WTC11 (cell line): Measurements from ENCODE around the gene KLC4. TPM values are rescaled to one million over a fixed set of nuclear protein-coding genes. Genes with fewer than 3 reads are reported as not detected.
A peak's percentile ranks its signal among the peaks of the same experiment; 100 is the strongest.

Experiments used
- ATAC-seq: fragments of 200-7000 bp; cut with Tn5 transposase; 2 replicates; pipeline ENCODE4 v1.10.0; 2021; ENCODE audit warnings: mild to moderate bottlenecking, moderate library complexity
- CTCF ChIA-PET: fragments of 300-600 bp; sonication (Branson Sonifier 250); formaldehyde crosslinking; loops from one replicate; lab custom pipeline; 2021; ENCODE audit warnings: antibody characterized with exemption; lab: Charles Lee
- POLR2A ChIA-PET: fragments of 350-600 bp; sonication (Branson Sonifier 250); formaldehyde crosslinking; loops from one replicate; lab custom pipeline; 2021; ENCODE audit warnings: antibody characterized with exemption; lab: Charles Lee
- DNase-seq: peaks from one replicate; pipeline ENCODE4 v3.0.0; 2021; ENCODE audit warnings: low spot score
- H3K27ac Mint-ChIP-seq: 2 replicates; pipeline ENCODE4 v1.8.0; 2021; ENCODE audit warnings: mixed read lengths
- H3K27me3 Mint-ChIP-seq: 2 replicates; pipeline ENCODE4 v1.8.0; 2021; ENCODE audit warnings: low read depth, mild to moderate bottlenecking, moderate library complexity, mixed read lengths
- H3K36me3 Mint-ChIP-seq: 2 replicates; pipeline ENCODE4 v1.8.0; 2021; ENCODE audit warnings: mixed read lengths
- H3K4me1 Mint-ChIP-seq: 2 replicates; pipeline ENCODE4 v1.8.0; 2022; ENCODE audit warnings: mixed read lengths
- H3K4me3 Mint-ChIP-seq: 2 replicates; pipeline ENCODE4 v1.8.0; 2021; ENCODE audit warnings: mild to moderate bottlenecking, moderate library complexity, mixed read lengths
- H3K9me3 Mint-ChIP-seq: 2 replicates; pipeline ENCODE4 v1.8.0; 2021; ENCODE audit warnings: mixed read lengths
- ATF1 ChIP-seq: sonication (generic); formaldehyde crosslinking; IDR thresholded peaks from 2 replicates; pipeline ENCODE4 v1.8.1; 2023; ENCODE audit warnings: mild to moderate bottlenecking, moderate library complexity, missing genetic modification reagents
- CBFB ChIP-seq: sonication (generic); formaldehyde crosslinking; IDR thresholded peaks from 2 replicates; pipeline ENCODE4 v1.8.1; 2022; ENCODE audit warnings: mild to moderate bottlenecking, low read depth, missing genetic modification reagents
- ELF4 ChIP-seq: sonication (generic); formaldehyde crosslinking; IDR thresholded peaks from 2 replicates; pipeline ENCODE4 v1.8.1; 2022; ENCODE audit warnings: low read depth, mild to moderate bottlenecking, moderate library complexity, missing genetic modification reagents
- EMX1 ChIP-seq: fragments of 250-450 bp; sonication (Bioruptor Pico); IDR thresholded peaks from 2 replicates; pipeline ENCODE4 v1.8.0; 2021; ENCODE audit warnings: mild to moderate bottlenecking
- GABPB1 ChIP-seq: sonication (generic); formaldehyde crosslinking; IDR thresholded peaks from 2 replicates; pipeline ENCODE4 v1.8.1; 2023; ENCODE audit warnings: mild to moderate bottlenecking, missing genetic modification reagents
- IRF2 ChIP-seq: sonication (generic); formaldehyde crosslinking; IDR thresholded peaks from 2 replicates; pipeline ENCODE4 v1.8.0; 2022; ENCODE audit warnings: low read depth, missing genetic modification reagents, borderline replicate concordance
- NFYB ChIP-seq: sonication (generic); formaldehyde crosslinking; conservative IDR thresholded peaks from 2 replicates; pipeline ENCODE4 v1.8.0; 2022; ENCODE audit warnings: low read depth, missing genetic modification reagents
- NR3C1 ChIP-seq: sonication (generic); formaldehyde crosslinking; conservative IDR thresholded peaks from 2 replicates; pipeline ENCODE4 v1.8.1; 2023; ENCODE audit warnings: low read depth, mild to moderate bottlenecking, missing genetic modification reagents
- RELA ChIP-seq: sonication (generic); formaldehyde crosslinking; IDR thresholded peaks from 2 replicates; pipeline ENCODE4 v1.8.1; 2022; ENCODE audit warnings: missing genetic modification reagents, mild to moderate bottlenecking, borderline replicate concordance
- SMAD3 ChIP-seq: sonication (generic); formaldehyde crosslinking; IDR thresholded peaks from 2 replicates; pipeline ENCODE4 v1.8.0; 2022; ENCODE audit warnings: missing genetic modification reagents, mild to moderate bottlenecking, borderline replicate concordance
- SP1 ChIP-seq: sonication (generic); formaldehyde crosslinking; conservative IDR thresholded peaks from 2 replicates; pipeline ENCODE4 v1.8.1; 2022; ENCODE audit warnings: missing genetic modification reagents
- TEAD4 ChIP-seq: sonication (generic); formaldehyde crosslinking; IDR thresholded peaks from 2 replicates; pipeline ENCODE4 v1.8.0; 2022; ENCODE audit warnings: mild to moderate bottlenecking, missing genetic modification reagents
- ZNF121 ChIP-seq: sonication (generic); formaldehyde crosslinking; IDR thresholded peaks from 2 replicates; pipeline ENCODE4 v1.8.0; 2023; ENCODE audit warnings: missing genetic modification reagents
- ZNF138 ChIP-seq: sonication (generic); formaldehyde crosslinking; conservative IDR thresholded peaks from 2 replicates; pipeline ENCODE4 v1.8.1; 2022; ENCODE audit warnings: mild to moderate bottlenecking, moderate library complexity, missing genetic modification reagents
- ZNF232 ChIP-seq: sonication (generic); formaldehyde crosslinking; IDR thresholded peaks from 2 replicates; pipeline ENCODE4 v1.8.0; 2022; ENCODE audit warnings: mild to moderate bottlenecking, missing genetic modification reagents
- ZNF396 ChIP-seq: fragments of 250-450 bp; sonication (Bioruptor Pico); IDR thresholded peaks from 2 replicates; pipeline ENCODE4 v1.8.0; 2021; ENCODE audit warnings: mild to moderate bottlenecking, moderate library complexity, borderline replicate concordance
- ZNF416 ChIP-seq: fragments of 250-450 bp; sonication (Bioruptor Pico); IDR thresholded peaks from 2 replicates; pipeline ENCODE4 v1.9.0; 2021; ENCODE audit warnings: mild to moderate bottlenecking, inconsistent platforms
- total RNA-seq: library from RNA; stranded (reverse); gene quantifications from 3 replicates; pipeline ENCODE4 v1.2.3, GENCODE V29; 2021
- TF ChIP-seq, protein P1 (sequence below): sonication (generic); formaldehyde crosslinking; IDR thresholded peaks from 2 replicates; pipeline ENCODE4 v1.8.1; 2022; ENCODE audit warnings: low read depth, mild to moderate bottlenecking, moderate library complexity, missing genetic modification reagents, borderline replicate concordance
- TF ChIP-seq, protein P2 (sequence below): sonication (generic); formaldehyde crosslinking; conservative IDR thresholded peaks from 2 replicates; pipeline ENCODE4 v1.8.1; 2023; ENCODE audit warnings: mild to moderate bottlenecking, low read depth, missing genetic modification reagents, moderate library complexity

KLC4 gene
- total RNA-seq, 1 experiment from 2014 or later: 35.7 TPM

DNA sequence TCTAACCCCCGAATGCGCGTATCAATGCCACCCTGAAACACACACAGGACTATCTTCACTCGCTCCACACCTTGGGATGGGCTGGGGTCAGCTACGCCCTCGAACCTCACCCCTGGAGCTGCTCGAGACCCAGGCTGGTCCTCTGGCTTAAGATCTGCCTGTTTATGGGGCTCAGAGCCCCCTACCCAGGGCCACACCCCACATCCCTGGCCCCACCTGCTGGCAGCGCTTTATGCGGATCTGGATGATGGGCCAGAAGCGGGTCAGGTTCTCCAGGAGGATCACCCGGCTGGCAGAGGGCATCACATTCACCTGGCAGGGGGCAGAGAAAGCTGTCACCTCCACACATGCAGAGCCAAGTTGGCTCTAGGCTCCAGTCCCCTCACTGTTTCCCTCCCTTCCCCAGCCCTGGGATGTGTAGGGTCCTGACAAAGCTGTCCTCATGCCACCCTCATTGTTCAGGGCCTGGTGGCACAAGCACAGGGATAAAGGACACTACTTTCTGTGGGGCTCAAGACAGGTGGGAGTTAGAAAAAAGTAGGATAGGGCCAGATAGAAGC is 14.0 kb upstream of the KLC4 start (continued):
- TF ChIP-seq, protein P1, sequence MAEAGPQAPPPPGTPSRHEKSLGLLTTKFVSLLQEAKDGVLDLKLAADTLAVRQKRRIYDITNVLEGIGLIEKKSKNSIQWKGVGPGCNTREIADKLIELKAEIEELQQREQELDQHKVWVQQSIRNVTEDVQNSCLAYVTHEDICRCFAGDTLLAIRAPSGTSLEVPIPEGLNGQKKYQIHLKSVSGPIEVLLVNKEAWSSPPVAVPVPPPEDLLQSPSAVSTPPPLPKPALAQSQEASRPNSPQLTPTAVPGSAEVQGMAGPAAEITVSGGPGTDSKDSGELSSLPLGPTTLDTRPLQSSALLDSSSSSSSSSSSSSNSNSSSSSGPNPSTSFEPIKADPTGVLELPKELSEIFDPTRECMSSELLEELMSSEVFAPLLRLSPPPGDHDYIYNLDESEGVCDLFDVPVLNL (CRISPR knock-in tag): no peak
- TF ChIP-seq CBFB (CRISPR knock-in tag): no peak
- no peak for TF ChIP-seq TEAD4 (CRISPR knock-in tag)
- TF ChIP-seq NR3C1 (CRISPR knock-in tag): no peak
- TF ChIP-seq ZNF396 (CRISPR knock-in tag): no peak
- no peak for TF ChIP-seq ZNF232 (CRISPR knock-in tag)
- TF ChIP-seq ZNF138 (CRISPR knock-in tag): no peak

DNA sequence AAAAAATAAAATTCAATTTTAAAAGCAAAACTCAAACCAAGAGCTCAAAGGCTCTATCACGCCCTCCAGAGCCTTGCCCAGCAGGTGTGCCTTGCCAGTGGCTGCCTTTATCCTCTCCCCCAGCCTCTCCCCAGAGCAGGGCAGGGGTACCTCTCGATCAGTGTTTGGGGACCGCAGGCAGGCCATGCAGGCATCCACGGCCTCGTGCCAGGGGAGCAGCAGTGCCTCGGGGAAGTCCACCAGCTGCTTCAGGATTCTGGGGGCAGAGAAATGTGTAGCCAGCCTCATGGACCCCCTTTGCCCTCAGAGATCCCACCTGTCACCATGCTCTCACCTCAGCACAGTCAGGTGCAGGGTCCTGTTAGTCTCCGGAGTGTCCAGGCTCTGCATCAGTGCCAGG is 11.4 kb upstream of the KLC4 start:
- CTCF ChIA-PET: interaction anchor here (1.9 kb wide), 1 partner anchor 95 kb away, joined by 7 read pairs; no protein-coding TSS in a partner anchor
- Mint-ChIP-seq H3K4me3 (no peak overlapping the region), H3K4me1 (peaks cover 14% of the 10 kb centered on the region), H3K27me3 (no peaks in the 10 kb centered on the region), H3K36me3 (peaks cover 47% of the 10 kb centered on the region), H3K9me3 (no peaks in the 10 kb centered on the region), H3K27ac (no peak overlapping the region)
- DNase-seq (no peak), ATAC-seq (no peak)
- POLR2A ChIA-PET: no interaction called here
- no peak for TF ChIP-seq SMAD3 (CRISPR knock-in tag)
- TF ChIP-seq SP1 (CRISPR knock-in tag): no peak
- TF ChIP-seq GABPB1 (CRISPR knock-in tag): no peak

DNA sequence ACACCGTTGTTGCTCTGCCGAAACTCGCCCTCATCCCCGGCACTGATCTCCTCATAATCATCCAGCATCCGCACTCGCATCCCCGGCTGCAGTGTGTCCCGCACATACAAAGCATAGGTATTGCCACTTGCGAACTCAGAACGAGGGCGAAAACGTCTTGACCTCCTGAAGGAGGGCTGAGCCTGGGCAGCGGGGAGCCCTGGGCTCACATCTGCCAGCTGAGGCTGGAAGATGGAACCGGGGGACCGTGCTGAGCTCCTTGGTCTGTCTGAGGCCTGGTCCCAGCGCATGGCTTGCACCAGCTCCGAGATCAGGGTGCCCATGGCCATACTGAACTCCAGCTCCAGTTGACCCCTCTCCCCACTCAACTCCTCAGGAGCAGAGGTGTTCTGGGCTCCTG is 8.4 kb upstream of the KLC4 start:
- ChIA-PET POLR2A (no interaction called here), CTCF (interaction anchor here (0.9 kb wide), 1 partner anchor 93 kb away, joined by 3 read pairs; no protein-coding TSS in a partner anchor)
- DNase-seq (no peak), ATAC-seq (no peak)
- TF ChIP-seq IRF2 (CRISPR knock-in tag): no peak
- no peak for TF ChIP-seq RELA (CRISPR knock-in tag)
- no peak for TF ChIP-seq ZNF121 (CRISPR knock-in tag)
- TF ChIP-seq ATF1 (CRISPR knock-in tag): no peak
- no peak for TF ChIP-seq ZNF416 (CRISPR knock-in tag)
- no peak for TF ChIP-seq EMX1
- Mint-ChIP-seq H3K4me3 (no peak overlapping the region), H3K27me3 (no peaks in the 10 kb centered on the region), H3K36me3 (peaks cover 39% of the 10 kb centered on the region), H3K4me1 (peaks cover 22% of the 10 kb centered on the region), H3K27ac (no peak overlapping the region), H3K9me3 (no peaks in the 10 kb centered on the region)

DNA sequence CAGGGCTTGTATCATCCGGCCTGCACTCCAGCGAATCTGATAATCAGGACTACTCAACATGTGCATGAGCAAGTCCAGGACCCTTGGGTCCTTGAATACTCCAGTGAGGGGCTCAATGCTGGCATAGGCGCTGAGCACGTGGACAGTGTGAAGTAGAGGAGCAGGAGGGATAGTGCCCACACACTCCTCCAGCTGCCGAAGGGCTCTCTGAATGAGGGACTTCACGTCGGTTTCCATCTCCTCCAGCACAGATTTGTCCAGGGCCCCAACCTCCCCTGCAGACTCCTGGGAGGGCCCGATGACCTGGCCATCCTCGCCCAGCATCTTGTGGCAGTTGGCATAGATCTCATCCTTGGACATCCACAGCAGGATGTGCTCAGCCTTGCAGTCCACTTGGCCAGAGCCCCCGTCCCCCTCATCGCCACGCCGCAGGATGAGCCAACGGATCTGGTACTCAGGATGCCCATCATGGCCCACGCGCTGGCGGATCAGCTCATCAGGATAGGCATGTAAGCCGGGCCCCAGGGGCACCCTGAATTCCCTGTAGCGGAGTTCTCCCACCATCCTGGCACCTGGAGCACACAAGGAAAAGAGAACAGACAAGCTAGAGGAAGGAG is 7.1 kb upstream of the KLC4 start:
- no peaks in the 10 kb centered on the region for H3K27me3 Mint-ChIP-seq
- H3K36me3 Mint-ChIP-seq: peaks cover 35% of the 10 kb centered on the region
- peak overlapping the region; percentile 77 for H3K27ac Mint-ChIP-seq
- no peak for TF ChIP-seq ELF4 (CRISPR knock-in tag)
- no peak for TF ChIP-seq NFYB (CRISPR knock-in tag)
- TF ChIP-seq, protein P2, sequence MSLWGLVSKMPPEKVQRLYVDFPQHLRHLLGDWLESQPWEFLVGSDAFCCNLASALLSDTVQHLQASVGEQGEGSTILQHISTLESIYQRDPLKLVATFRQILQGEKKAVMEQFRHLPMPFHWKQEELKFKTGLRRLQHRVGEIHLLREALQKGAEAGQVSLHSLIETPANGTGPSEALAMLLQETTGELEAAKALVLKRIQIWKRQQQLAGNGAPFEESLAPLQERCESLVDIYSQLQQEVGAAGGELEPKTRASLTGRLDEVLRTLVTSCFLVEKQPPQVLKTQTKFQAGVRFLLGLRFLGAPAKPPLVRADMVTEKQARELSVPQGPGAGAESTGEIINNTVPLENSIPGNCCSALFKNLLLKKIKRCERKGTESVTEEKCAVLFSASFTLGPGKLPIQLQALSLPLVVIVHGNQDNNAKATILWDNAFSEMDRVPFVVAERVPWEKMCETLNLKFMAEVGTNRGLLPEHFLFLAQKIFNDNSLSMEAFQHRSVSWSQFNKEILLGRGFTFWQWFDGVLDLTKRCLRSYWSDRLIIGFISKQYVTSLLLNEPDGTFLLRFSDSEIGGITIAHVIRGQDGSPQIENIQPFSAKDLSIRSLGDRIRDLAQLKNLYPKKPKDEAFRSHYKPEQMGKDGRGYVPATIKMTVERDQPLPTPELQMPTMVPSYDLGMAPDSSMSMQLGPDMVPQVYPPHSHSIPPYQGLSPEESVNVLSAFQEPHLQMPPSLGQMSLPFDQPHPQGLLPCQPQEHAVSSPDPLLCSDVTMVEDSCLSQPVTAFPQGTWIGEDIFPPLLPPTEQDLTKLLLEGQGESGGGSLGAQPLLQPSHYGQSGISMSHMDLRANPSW: no peak
- ChIA-PET POLR2A (interaction anchor here (1.1 to 2.0 kb wide), 2 partner anchors 73 to 119 kb away, joined by 3 to 13 read pairs; partner anchors contain the start of genes PEX6 and SRF), CTCF (no interaction called here)
- no peak for DNase-seq
- H3K9me3 Mint-ChIP-seq: no peaks in the 10 kb centered on the region
- no peak for ATAC-seq
- peaks cover 22% of the 10 kb centered on the region for H3K4me1 Mint-ChIP-seq
- peak overlapping the region; percentile 91 for H3K4me3 Mint-ChIP-seq
